Loucy (cell line): Measurements from ENCODE around the gene IRF6.

ENCODE experiments used
- EZH2phosphoT487 ChIP-seq: fragments of 200-600 bp; IDR thresholded peaks from 2 replicates; pipeline ENCODE4 v1.6.1; 2018; ENCODE audit warnings: antibody characterized with exemption, mild to moderate bottlenecking, moderate library complexity, borderline replicate concordance
- TF ChIP-seq, protein P1 (sequence below): fragments of 200-600 bp; sonication (generic); conservative IDR thresholded peaks from 2 replicates; pipeline ENCODE4 v1.5.1; 2014; ENCODE audit warnings: mild to moderate bottlenecking, antibody characterized with exemption, low read length

- TF ChIP-seq, protein P1, sequence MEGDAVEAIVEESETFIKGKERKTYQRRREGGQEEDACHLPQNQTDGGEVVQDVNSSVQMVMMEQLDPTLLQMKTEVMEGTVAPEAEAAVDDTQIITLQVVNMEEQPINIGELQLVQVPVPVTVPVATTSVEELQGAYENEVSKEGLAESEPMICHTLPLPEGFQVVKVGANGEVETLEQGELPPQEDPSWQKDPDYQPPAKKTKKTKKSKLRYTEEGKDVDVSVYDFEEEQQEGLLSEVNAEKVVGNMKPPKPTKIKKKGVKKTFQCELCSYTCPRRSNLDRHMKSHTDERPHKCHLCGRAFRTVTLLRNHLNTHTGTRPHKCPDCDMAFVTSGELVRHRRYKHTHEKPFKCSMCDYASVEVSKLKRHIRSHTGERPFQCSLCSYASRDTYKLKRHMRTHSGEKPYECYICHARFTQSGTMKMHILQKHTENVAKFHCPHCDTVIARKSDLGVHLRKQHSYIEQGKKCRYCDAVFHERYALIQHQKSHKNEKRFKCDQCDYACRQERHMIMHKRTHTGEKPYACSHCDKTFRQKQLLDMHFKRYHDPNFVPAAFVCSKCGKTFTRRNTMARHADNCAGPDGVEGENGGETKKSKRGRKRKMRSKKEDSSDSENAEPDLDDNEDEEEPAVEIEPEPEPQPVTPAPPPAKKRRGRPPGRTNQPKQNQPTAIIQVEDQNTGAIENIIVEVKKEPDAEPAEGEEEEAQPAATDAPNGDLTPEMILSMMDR, result no peak
- no peak for TF ChIP-seq EZH2phosphoT487
These were observed 8.0 kb upstream of the IRF6 start for GRCh38 chr1:209813902-209814301.
